Psoas muscle (tissue), 8 donors: ENCODE measurements around the gene SOAT1. TPM values are rescaled to one million over a fixed set of nuclear protein-coding genes. Genes with fewer than 3 reads are reported as not detected.

ENCODE experiments used
- ATAC-seq, 4 donors: fragments of 200-7000 bp; cut with Tn5 transposase; one replicate each; pipeline ENCODE4 v1.9.1; 2020; ENCODE audit warnings: moderate library complexity in 3 of 4, mild to moderate bottlenecking in 2 of 4
- DNase-seq, 2 donors: peaks; one replicate each; pipeline ENCODE4 v3.0.0-alpha.2; 2020
- H3K27ac ChIP-seq: fragments of 200-600 bp; one replicate; pipeline ENCODE4 v1.8.0; 2022
- H3K27me3 ChIP-seq, 3 donors: fragments of 200-600 bp in 1 of 3; one replicate each; pipeline versions ENCODE4 v1.6.1 to v1.8.0; 2013 to 2022; ENCODE audit warnings: low read length in 2 of 3, mild to moderate bottlenecking in 2 of 3, moderate library complexity in 1 of 3; ENCODE audit not compliant: insufficient read depth in 3 of 3
- H3K36me3 ChIP-seq, 2 donors: fragments of 200-600 bp in 1 of 2; one replicate each; pipeline versions ENCODE4 v1.6.1 to v1.8.0; 2013 to 2022; ENCODE audit warnings: low read depth in 1 of 2, mild to moderate bottlenecking in 1 of 2, moderate library complexity in 1 of 2; ENCODE audit not compliant: insufficient read depth in 1 of 2
- H3K4me1 ChIP-seq: fragments of 200-600 bp; one replicate; pipeline ENCODE4 v1.8.0; 2022
- H3K4me3 ChIP-seq: fragments of 200-600 bp; one replicate; pipeline ENCODE4 v1.8.0; 2022; ENCODE audit warnings: mild to moderate bottlenecking
- H3K9me3 ChIP-seq: fragments of 200-600 bp; one replicate; pipeline ENCODE4 v1.8.0; 2022
- WGBS, 3 donors: extraction: QIAGEN DNeasy Blood & Tissue Kit; methylation state at CpG; one replicate each; pipeline versions ENCODE4 v1.1.6 to v1.1.7; 2013; 5-methylcytosine and 5-hydroxymethylcytosine counted together
- intact Hi-C, 2 donors: fragments of 100-400 bp; cut with DNase I; formaldehyde crosslinking; loops; one replicate each; pipeline versions ENCODE4 v1.11.0 to v1.14.2; 2022
- polyA plus RNA-seq, 3 donors: library from polyadenylated mRNA; stranded (reverse); fragments of 200-250 nt; gene quantifications; one replicate each; pipeline ENCODE4 v1.2.3, GENCODE V29; 2013
- total RNA-seq, 4 donors: library from RNA; stranded (reverse); fragmentation: NEBNext Ultra II Directional in 2 of 4; extraction: Animal tissue kit (Norgen Biotek cat#: 25700) in 2 of 4; gene quantifications; one replicate each; pipeline versions ENCODE4 v1.2.1 to v1.2.4, GENCODE V29; 2021 to 2023
- TF ChIP-seq, protein P1 (sequence below): fragments of 200-600 bp; IDR thresholded peaks from one replicate; pipeline ENCODE4 v1.8.0; 2022; ENCODE audit warnings: antibody characterized with exemption
- donor health status: healthy with polysubstance abuse.
- donor health status: DM: no; HTN: no; CAD: no; lungs with moderate emphysema.
- donor health status: Bipolar disorder and iron deficiency.
- donor health status: healthy.
- donor health status: DM: yes; HTN: yes; CAD: no.
- donor health status: DM: no; HTN: no; CAD: no.
- donor health status: DM: no; HTN: no; CAD: no.
- donor health status: DM: yes; HTN: yes; CAD: no.

Gene SOAT1
- total and polyA plus RNA-seq, 7 donors = 2.9 to 21.0 (median 7.6) TPM

DNA sequence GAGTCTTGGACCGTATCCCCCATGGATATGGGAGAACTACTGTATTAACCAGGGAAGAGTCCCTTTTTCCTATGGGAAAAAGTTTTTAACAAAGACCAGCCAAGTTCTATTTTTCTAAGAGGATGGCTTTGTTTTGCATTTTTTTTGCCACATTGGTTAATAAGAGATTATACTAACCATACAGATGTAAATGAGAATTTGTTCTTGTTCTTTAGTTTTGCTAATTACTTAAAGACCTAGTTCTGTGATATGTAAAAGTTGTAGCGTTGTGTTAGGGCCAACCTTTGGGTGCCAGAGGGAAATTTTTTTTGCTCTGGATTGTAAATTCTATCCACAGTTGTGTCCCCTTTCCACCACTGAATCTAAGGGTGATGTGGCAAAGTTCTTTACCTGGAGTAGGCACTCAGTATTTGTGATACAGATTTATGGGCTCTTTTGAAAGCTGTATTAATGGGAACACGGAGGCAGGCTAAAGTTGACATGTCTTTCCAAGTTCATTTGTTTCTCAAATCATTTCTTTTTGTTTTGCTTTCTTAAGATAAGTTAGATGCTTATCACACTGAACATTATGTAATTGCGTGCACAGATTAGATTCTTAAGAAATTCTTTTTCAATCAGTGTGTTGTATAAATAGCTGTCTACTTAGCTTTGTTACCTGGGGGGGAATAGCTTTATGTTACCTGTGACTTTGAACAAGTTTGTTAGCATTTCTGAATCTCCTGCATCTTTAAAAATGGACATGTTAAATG lies 2.9 kb downstream of the SOAT1 start:
- Histone ChIP-seq H3K4me3 (no peak overlapping the region), H3K27me3 (no peaks in the 10 kb centered on the region), H3K9me3 (no peaks in the 10 kb centered on the region), H3K4me1 (peaks cover 12% of the 10 kb centered on the region), H3K27ac (no peak overlapping the region), H3K36me3 (no peaks in the 10 kb centered on the region)
- DNase-seq (no peak), ATAC-seq (no peak)
- intact Hi-C loops = loop anchor here in 1 of 2 donors (10.0 kb wide), 1 partner anchor 172 kb away; no protein-coding TSS in a partner anchor
- TF ChIP-seq, protein P1, sequence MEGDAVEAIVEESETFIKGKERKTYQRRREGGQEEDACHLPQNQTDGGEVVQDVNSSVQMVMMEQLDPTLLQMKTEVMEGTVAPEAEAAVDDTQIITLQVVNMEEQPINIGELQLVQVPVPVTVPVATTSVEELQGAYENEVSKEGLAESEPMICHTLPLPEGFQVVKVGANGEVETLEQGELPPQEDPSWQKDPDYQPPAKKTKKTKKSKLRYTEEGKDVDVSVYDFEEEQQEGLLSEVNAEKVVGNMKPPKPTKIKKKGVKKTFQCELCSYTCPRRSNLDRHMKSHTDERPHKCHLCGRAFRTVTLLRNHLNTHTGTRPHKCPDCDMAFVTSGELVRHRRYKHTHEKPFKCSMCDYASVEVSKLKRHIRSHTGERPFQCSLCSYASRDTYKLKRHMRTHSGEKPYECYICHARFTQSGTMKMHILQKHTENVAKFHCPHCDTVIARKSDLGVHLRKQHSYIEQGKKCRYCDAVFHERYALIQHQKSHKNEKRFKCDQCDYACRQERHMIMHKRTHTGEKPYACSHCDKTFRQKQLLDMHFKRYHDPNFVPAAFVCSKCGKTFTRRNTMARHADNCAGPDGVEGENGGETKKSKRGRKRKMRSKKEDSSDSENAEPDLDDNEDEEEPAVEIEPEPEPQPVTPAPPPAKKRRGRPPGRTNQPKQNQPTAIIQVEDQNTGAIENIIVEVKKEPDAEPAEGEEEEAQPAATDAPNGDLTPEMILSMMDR = no peak
- WGBS, 3 donors = 92 to 94% (median 93%) methylated on average over 4 of the region's 4 CpGs

DNA sequence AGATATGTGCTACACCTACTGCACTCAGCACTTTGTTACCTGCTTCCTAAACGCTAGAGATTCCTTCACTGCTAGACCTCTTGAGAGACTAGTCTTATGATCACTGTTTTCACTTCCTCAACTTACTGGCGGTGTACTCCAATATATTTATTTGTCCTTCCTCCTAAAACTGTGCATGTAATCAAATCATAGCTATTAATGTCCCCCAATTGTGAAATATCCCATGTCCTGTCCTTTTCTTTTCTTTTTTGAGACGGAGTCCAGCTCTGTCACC lies 3.4 kb downstream of the SOAT1 start:
- ATAC-seq = no peak
- 94 to 97% (median 94%) methylated on average over 3 of the region's 3 CpGs for WGBS, 3 donors
- intact Hi-C loops = loop anchor here in 1 of 2 donors (10.0 kb wide), 1 partner anchor 172 kb away; no protein-coding TSS in a partner anchor

DNA sequence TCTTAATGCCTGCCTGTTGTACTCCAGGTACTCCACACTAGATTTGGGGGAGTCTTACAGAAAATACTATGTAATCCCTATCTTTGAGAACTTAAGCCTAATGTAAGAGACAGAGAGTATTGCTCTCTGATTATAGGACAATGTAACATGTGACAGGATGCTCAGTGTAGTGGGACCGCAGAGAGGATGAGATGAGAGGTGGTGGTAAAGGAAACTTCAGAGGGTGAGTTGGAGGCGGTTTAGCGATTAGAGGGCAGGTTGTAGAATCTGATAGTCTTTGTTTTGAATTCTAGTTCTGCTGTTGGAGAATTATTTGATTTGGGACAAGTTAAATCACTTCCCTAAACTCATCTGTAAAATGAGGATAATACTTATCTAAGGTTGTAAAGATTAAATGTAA lies 5.4 kb downstream of the SOAT1 start:
- no peak for DNase-seq
- Histone ChIP-seq H3K9me3 (no peaks in the 10 kb centered on the region), H3K4me1 (peaks cover 12% of the 10 kb centered on the region), H3K36me3 (peaks cover 0 to 16% of the 10 kb centered on the region in 2 donors), H3K27ac (no peak overlapping the region), H3K27me3 (no peaks in the 10 kb centered on the region), H3K4me3 (no peak overlapping the region)
- 86 to 96% (median 91%) methylated on average over 3 of the region's 3 CpGs for WGBS, 3 donors
- TF ChIP-seq, protein P1 = no peak
- intact Hi-C loops = loop anchor here in 1 of 2 donors (10.0 kb wide), 1 partner anchor 174 kb away; no protein-coding TSS in a partner anchor
- ATAC-seq = no peak

More for the DNA sequence above, 3.4 kb downstream of the SOAT1 start:
- H3K36me3 ChIP-seq = no peaks in the 10 kb centered on the region
- TF ChIP-seq, protein P1 = no peak
- no peaks in the 10 kb centered on the region for H3K9me3 ChIP-seq
- no peak overlapping the region for H3K4me3 ChIP-seq
- no peak overlapping the region for H3K27ac ChIP-seq
- no peak for DNase-seq
- peaks cover 16% of the 10 kb centered on the region for H3K4me1 ChIP-seq
- H3K27me3 ChIP-seq = no peaks in the 10 kb centered on the region

DNA sequence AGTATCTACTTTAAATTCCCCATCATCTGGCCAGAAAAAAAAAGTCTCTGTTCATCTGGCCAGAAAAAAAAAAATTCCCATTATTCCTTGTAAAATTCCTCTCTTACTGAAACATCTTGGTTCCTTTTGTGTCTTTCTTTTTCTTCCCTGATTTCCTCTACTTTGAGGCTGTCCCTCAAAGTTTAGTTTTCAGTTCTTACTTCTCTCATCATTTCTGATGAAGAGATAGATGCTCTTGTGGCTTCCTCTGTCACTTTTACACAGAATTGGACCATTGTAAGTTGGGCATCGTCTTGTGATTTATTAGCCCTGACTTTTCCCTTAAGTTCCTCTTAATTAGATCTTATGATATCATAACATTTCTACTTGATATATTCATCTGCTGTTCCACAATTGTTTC lies 6.5 kb downstream of the SOAT1 start:
- Histone ChIP-seq H3K9me3 (no peaks in the 10 kb centered on the region), H3K36me3 (peaks cover 0 to 22% of the 10 kb centered on the region in 2 donors), H3K27ac (no peak overlapping the region), H3K4me1 (peaks cover 7% of the 10 kb centered on the region), H3K4me3 (no peak overlapping the region), H3K27me3 (no peaks in the 10 kb centered on the region)
- TF ChIP-seq, protein P1 = no peak
- 60 to 74% (median 66%) methylated on average over 1 of the region's 1 CpG for WGBS, 3 donors
- DNase-seq (no peak), ATAC-seq (no peak)
- intact Hi-C loops = no loop called here
